Endothelial cell of umbilical vein (primary cell): ENCODE measurements around the gene ABR.

ENCODE experiments used
- EZH2 ChIP-seq: IDR thresholded peaks from 2 replicates; pipeline ENCODE4 v1.6.1; 2012; ENCODE audit warnings: borderline replicate concordance, low read depth, mild to moderate bottlenecking, moderate library complexity, low read length, inconsistent platforms; ENCODE audit not compliant: severe bottlenecking
- POLR2A ChIP-seq: IDR thresholded peaks from 2 replicates; pipeline ENCODE4 v1.6.1; 2012; ENCODE audit warnings: low read depth, mild to moderate bottlenecking, control low read depth, low read length
- TF ChIP-seq, protein P1 (sequence below), 2 donors: IDR thresholded peaks; 1 replicate in 1 of 2; 2 replicates in 1 of 2; pipeline ENCODE4 v1.5.1; 2011; ENCODE audit warnings: low read length in 2 of 2, mild to moderate bottlenecking in 2 of 2, moderate library complexity in 2 of 2, control low read depth in 1 of 2, inconsistent platforms in 1 of 2, low read depth in 1 of 2; ENCODE audit not compliant: insufficient read depth in 1 of 2; ENCODE audit errors: extremely low read depth in 1 of 2

GRCh38 chr17:978103-979093 lies 201.4 kb downstream of the ABR start:
- no peak for TF ChIP-seq EZH2
- TF ChIP-seq POLR2A = no peak
- TF ChIP-seq, protein P1, sequence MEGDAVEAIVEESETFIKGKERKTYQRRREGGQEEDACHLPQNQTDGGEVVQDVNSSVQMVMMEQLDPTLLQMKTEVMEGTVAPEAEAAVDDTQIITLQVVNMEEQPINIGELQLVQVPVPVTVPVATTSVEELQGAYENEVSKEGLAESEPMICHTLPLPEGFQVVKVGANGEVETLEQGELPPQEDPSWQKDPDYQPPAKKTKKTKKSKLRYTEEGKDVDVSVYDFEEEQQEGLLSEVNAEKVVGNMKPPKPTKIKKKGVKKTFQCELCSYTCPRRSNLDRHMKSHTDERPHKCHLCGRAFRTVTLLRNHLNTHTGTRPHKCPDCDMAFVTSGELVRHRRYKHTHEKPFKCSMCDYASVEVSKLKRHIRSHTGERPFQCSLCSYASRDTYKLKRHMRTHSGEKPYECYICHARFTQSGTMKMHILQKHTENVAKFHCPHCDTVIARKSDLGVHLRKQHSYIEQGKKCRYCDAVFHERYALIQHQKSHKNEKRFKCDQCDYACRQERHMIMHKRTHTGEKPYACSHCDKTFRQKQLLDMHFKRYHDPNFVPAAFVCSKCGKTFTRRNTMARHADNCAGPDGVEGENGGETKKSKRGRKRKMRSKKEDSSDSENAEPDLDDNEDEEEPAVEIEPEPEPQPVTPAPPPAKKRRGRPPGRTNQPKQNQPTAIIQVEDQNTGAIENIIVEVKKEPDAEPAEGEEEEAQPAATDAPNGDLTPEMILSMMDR (IDR thresholded peaks at IDR 0.05; ENCODE audit: extremely low read depth in 1 of 2, insufficient read depth in 1 of 2, low read depth in 1 of 2, low read length in 2 of 2) = no peak
